Osteoblast (primary cell): Measurements from ENCODE around the gene SUPT20HL2. TPM values are rescaled to one million over a fixed set of nuclear protein-coding genes. Genes with fewer than 3 reads are reported as not detected.
A peak's percentile ranks its signal among the peaks of the same experiment; 100 is the strongest.

Experiments
- DNase-seq: peaks from one replicate; pipeline ENCODE4 v3.0.0; 2011; ENCODE audit warnings: low spot score, mixed read lengths; ENCODE audit not compliant: insufficient read length; ENCODE audit errors: missing footprints
- H2AFZ ChIP-seq: 2 replicates; pipeline ENCODE4 v1.6.0; 2011; ENCODE audit warnings: mild to moderate bottlenecking, low read length
- H3K27ac ChIP-seq: 2 replicates; pipeline ENCODE4 v1.5.1; 2011; ENCODE audit warnings: mild to moderate bottlenecking, low read depth, low read length, moderate library complexity
- H3K27me3 ChIP-seq: 2 replicates; pipeline ENCODE4 v1.6.0; 2012; ENCODE audit warnings: mild to moderate bottlenecking, control low read depth, inconsistent platforms, low read length, moderate library complexity; ENCODE audit not compliant: insufficient read depth
- H3K36me3 ChIP-seq: 2 replicates; pipeline ENCODE4 v1.5.1; 2011; ENCODE audit warnings: mild to moderate bottlenecking, low read length, control low read depth, moderate library complexity; ENCODE audit not compliant: insufficient read depth
- H3K4me1 ChIP-seq: 2 replicates; pipeline ENCODE4 v1.5.1; 2011; ENCODE audit warnings: mild to moderate bottlenecking, low read length, control low read depth, moderate library complexity; ENCODE audit not compliant: insufficient read depth
- H3K4me2 ChIP-seq: 2 replicates; pipeline ENCODE4 v1.6.0; 2011; ENCODE audit warnings: mild to moderate bottlenecking, low read length; ENCODE audit not compliant: insufficient read depth
- H3K4me3 ChIP-seq: fragments of 200-600 bp; sonication (generic); 3 replicates; pipeline ENCODE4 v1.5.1; 2012; ENCODE audit warnings: mild to moderate bottlenecking, low read length, inconsistent platforms; ENCODE audit not compliant: insufficient read depth
- H3K79me2 ChIP-seq: 2 replicates; pipeline ENCODE4 v1.6.0; 2012; ENCODE audit warnings: mild to moderate bottlenecking, low read length, control low read depth, inconsistent platforms; ENCODE audit not compliant: insufficient read depth
- H3K9me3 ChIP-seq: 2 replicates; pipeline ENCODE4 v1.5.1; 2011; ENCODE audit warnings: low read depth, low read length, control low read depth
- H4K20me1 ChIP-seq: 2 replicates; pipeline ENCODE4 v1.6.0; 2012; ENCODE audit warnings: mild to moderate bottlenecking, low read length, control low read depth; ENCODE audit not compliant: insufficient read depth
- CTCF ChIP-seq: IDR thresholded peaks from 2 replicates; pipeline ENCODE4 v1.5.1; 2011; ENCODE audit warnings: mild to moderate bottlenecking, low read depth, low read length, moderate library complexity; ENCODE audit errors: extremely low read depth
- total RNA-seq: library from RNA; depleted of rRNA; stranded (reverse); fragments of >200 nt; gene quantifications from 2 replicates; pipeline ENCODE4 v1.2.3, GENCODE V29; 2012

Gene SUPT20HL2
- total RNA-seq, 1 donor: not detected

GRCh38 chrX:24341795-24342194 is 27.9 kb upstream of the SUPT20HL2 start:
- H3K4me2 ChIP-seq: peak overlapping the region; percentile 9
- no peak for TF ChIP-seq CTCF
- no peaks in the 10 kb centered on the region for H4K20me1 ChIP-seq
- DNase-seq: no peak
- H3K79me2 ChIP-seq: no peaks in the 10 kb centered on the region
- peaks cover 11% of the 10 kb centered on the region for H3K4me1 ChIP-seq
- peak overlapping the region; percentile 59 for H3K27ac ChIP-seq
- no peak overlapping the region for H2AFZ ChIP-seq
- H3K27me3 ChIP-seq: no peaks in the 10 kb centered on the region
- no peaks in the 10 kb centered on the region for H3K9me3 ChIP-seq
- H3K4me3 ChIP-seq: no peak overlapping the region
- no peaks in the 10 kb centered on the region for H3K36me3 ChIP-seq

GRCh38 chrX:24340501-24340900 is 26.6 kb upstream of the SUPT20HL2 start:
- Histone ChIP-seq H3K9me3 (no peaks in the 10 kb centered on the region), H3K4me3 (no peak overlapping the region), H4K20me1 (no peaks in the 10 kb centered on the region), H3K4me1 (peaks cover 11% of the 10 kb centered on the region), H2AFZ (no peak overlapping the region), H3K4me2 (no peak overlapping the region), H3K79me2 (no peaks in the 10 kb centered on the region), H3K36me3 (no peaks in the 10 kb centered on the region), H3K27me3 (no peaks in the 10 kb centered on the region), H3K27ac (no peak overlapping the region)
- DNase-seq: no peak
- TF ChIP-seq CTCF: no peak

- H3K4me2 ChIP-seq: no peak overlapping the region
- H3K79me2 ChIP-seq: no peaks in the 10 kb centered on the region
- DNase-seq: no peak
- H3K4me1 ChIP-seq: peaks cover 11% of the 10 kb centered on the region
- no peak overlapping the region for H3K4me3 ChIP-seq
- TF ChIP-seq CTCF: no peak
- H3K27ac ChIP-seq: no peak overlapping the region
- no peaks in the 10 kb centered on the region for H3K36me3 ChIP-seq
- no peak overlapping the region for H2AFZ ChIP-seq
- no peaks in the 10 kb centered on the region for H3K9me3 ChIP-seq
- no peaks in the 10 kb centered on the region for H3K27me3 ChIP-seq
- H4K20me1 ChIP-seq: no peaks in the 10 kb centered on the region
These were observed 26.0 kb upstream of the SUPT20HL2 start for GRCh38 chrX:24339911-24340310.

GRCh38 chrX:24335871-24336270 is 22.0 kb upstream of the SUPT20HL2 start:
- H3K4me1 ChIP-seq: peaks cover 25% of the 10 kb centered on the region
- no peaks in the 10 kb centered on the region for H3K79me2 ChIP-seq
- H3K9me3 ChIP-seq: no peaks in the 10 kb centered on the region
- TF ChIP-seq CTCF: no peak
- no peak for DNase-seq
- H3K4me3 ChIP-seq: no peak overlapping the region
- no peaks in the 10 kb centered on the region for H3K36me3 ChIP-seq
- no peak overlapping the region for H3K4me2 ChIP-seq
- no peaks in the 10 kb centered on the region for H4K20me1 ChIP-seq
- H2AFZ ChIP-seq: no peak overlapping the region
- H3K27me3 ChIP-seq: no peaks in the 10 kb centered on the region
- peak overlapping the region; percentile 68 for H3K27ac ChIP-seq
